Keratinocyte (primary cell): ENCODE results near the gene BRICD5. TPM values are rescaled to one million over a fixed set of nuclear protein-coding genes. Genes with fewer than 3 reads are reported as not detected.

ENCODE experiments used
- DNase-seq: peaks from one replicate; pipeline ENCODE4 v3.0.0-alpha.2; 2011; ENCODE audit warnings: low read depth, missing footprints, low spot score
- FAIRE-seq: peaks from 2 replicates; lab custom pipeline; 2011; peaks lifted over from hg19 to GRCh38; lab: Jason Lieb, UNC
- H2AFZ ChIP-seq: 2 replicates; pipeline ENCODE4 v1.6.0; 2012; ENCODE audit warnings: low read length, control low read depth, inconsistent platforms; ENCODE audit not compliant: control insufficient read depth
- H3K27ac ChIP-seq: 2 replicates; pipeline ENCODE4 v1.5.1; 2011; ENCODE audit warnings: low read length; ENCODE audit not compliant: control insufficient read depth, insufficient read depth
- H3K27me3 ChIP-seq: 3 replicates; pipeline ENCODE4 v1.6.0; 2011; ENCODE audit warnings: low read length; ENCODE audit not compliant: control insufficient read depth, insufficient read depth; ENCODE audit errors: extremely low read depth
- H3K36me3 ChIP-seq, 2 experiments: 2 replicates in 1 of 2; 3 replicates in 1 of 2; pipeline ENCODE4 v1.5.1; 2011; ENCODE audit warnings: low read length in 2 of 2, mild to moderate bottlenecking in 1 of 2; ENCODE audit not compliant: control insufficient read depth in 2 of 2, insufficient read depth in 2 of 2; ENCODE audit errors: extremely low read depth in 1 of 2
- H3K4me1 ChIP-seq: 3 replicates; pipeline ENCODE4 v1.5.1; 2011; ENCODE audit warnings: low read length; ENCODE audit not compliant: control insufficient read depth, insufficient read depth; ENCODE audit errors: extremely low read depth
- H3K4me2 ChIP-seq: 3 replicates; pipeline ENCODE4 v1.6.0; 2011; ENCODE audit warnings: low read depth, low read length; ENCODE audit not compliant: control insufficient read depth, insufficient read depth; ENCODE audit errors: extremely low read depth
- H3K4me3 ChIP-seq, 3 experiments: fragments of 200-600 bp in 1 of 3; sonication (generic) in 1 of 3; 2 replicates in 2 of 3; 3 replicates in 1 of 3; pipeline ENCODE4 v1.5.1; 2011 to 2016; ENCODE audit warnings: low read length in 3 of 3, mild to moderate bottlenecking in 3 of 3, control low read depth in 2 of 3, inconsistent platforms in 1 of 3, low read depth in 1 of 3, mixed read lengths in 1 of 3, mixed run types in 1 of 3, moderate library complexity in 1 of 3; ENCODE audit not compliant: control insufficient read depth in 2 of 3, insufficient read depth in 2 of 3; ENCODE audit errors: extremely low read depth in 1 of 3
- H3K79me2 ChIP-seq: 2 replicates; pipeline ENCODE4 v1.6.0; 2012; ENCODE audit warnings: low read length; ENCODE audit not compliant: control insufficient read depth, insufficient read depth
- H3K9ac ChIP-seq: 3 replicates; pipeline ENCODE4 v1.6.0; 2011; ENCODE audit warnings: low read length; ENCODE audit not compliant: control insufficient read depth, insufficient read depth; ENCODE audit errors: extremely low read depth
- H3K9me1 ChIP-seq: 3 replicates; pipeline ENCODE4 v1.6.0; 2011; ENCODE audit warnings: low read length; ENCODE audit not compliant: control insufficient read depth, insufficient read depth; ENCODE audit errors: extremely low read depth
- H3K9me3 ChIP-seq: 2 replicates; pipeline ENCODE4 v1.5.1; 2012; ENCODE audit warnings: low read depth, low read length; ENCODE audit not compliant: control insufficient read depth
- H4K20me1 ChIP-seq: 3 replicates; pipeline ENCODE4 v1.6.0; 2011; ENCODE audit warnings: low read length; ENCODE audit not compliant: control insufficient read depth, insufficient read depth; ENCODE audit errors: extremely low read depth
- CTCF ChIP-seq, 3 experiments: IDR thresholded peaks in 1 of 3; conservative IDR thresholded peaks in 1 of 3; optimal IDR thresholded peaks in 1 of 3; 2 replicates in 2 of 3; 3 replicates in 1 of 3; pipeline versions ENCODE3 to v1.5.1; 2011; ENCODE audit warnings: low read length in 3 of 3, mild to moderate bottlenecking in 3 of 3, moderate library complexity in 2 of 3, control low read depth in 1 of 3, inconsistent platforms in 1 of 3; ENCODE audit not compliant: insufficient read depth in 2 of 3; ENCODE audit errors: extremely low read depth in 1 of 3
- EZH2 ChIP-seq: IDR thresholded peaks from one replicate; pipeline ENCODE4 v1.6.1; 2012; ENCODE audit warnings: inconsistent platforms, mild to moderate bottlenecking, low read length, moderate library complexity
- dilution Hi-C: fragments of 300-500 bp; cut with MboI; formaldehyde crosslinking; loops from one replicate; pipeline ENCODE4 v1.7.0; 2020; ENCODE audit warnings: low sequenced_read_pairs; ENCODE audit not compliant: extremely low pct_ligation_motif_present
- polyA plus RNA-seq, 5 experiments: library from polyadenylated mRNA; depleted of rRNA in 3 of 5; stranded (reverse) in 3 of 5; stranded (forward) in 1 of 5; unstranded in 1 of 5; fragments of >200 nt; gene quantifications; 1 replicate in 1 of 5; 2 replicates in 3 of 5; 3 replicates in 1 of 5; pipeline versions ENCODE4 v1.2.1 to v1.2.3, GENCODE V29; 2011 to 2012; ENCODE audit warnings: missing spikeins in 2 of 5, low read depth in 1 of 5, low replicate concordance in 1 of 5

The BRICD5 gene
- polyA plus RNA-seq, 1 donor (not counting 4 experiments of a cell fraction or from before 2014, with no cell fraction given), result 1.8 TPM

DNA sequence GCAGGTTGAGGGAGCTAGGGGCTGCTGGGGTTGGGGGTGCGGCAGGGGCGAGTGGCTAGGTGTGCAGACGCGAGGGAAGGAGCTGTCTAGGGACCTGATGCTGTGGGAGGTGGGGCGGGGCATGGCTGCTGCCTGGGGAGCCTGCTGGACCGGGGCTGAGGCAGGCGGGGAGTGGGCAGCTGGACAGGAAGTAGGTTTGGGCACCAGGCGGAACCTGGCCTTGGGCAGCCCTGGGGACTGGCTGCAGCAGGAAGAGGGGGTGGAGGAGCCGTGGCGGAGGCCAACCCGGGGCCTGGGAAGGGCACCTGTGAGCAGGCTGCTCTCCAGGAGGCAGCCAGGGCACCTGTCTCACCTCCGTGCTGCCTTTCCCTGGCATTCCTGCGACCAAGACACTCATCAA lies 19.7 kb upstream of the BRICD5 start:
- Histone ChIP-seq H4K20me1 (peaks cover 2% of the 10 kb centered on the region), H3K9ac (no peak overlapping the region), H3K27ac (no peak overlapping the region), H2AFZ (no peak overlapping the region), H3K36me3 (peaks cover 26 to 51% of the 10 kb centered on the region in 2 experiments), H3K9me3 (no peaks in the 10 kb centered on the region), H3K4me1 (peaks cover 17% of the 10 kb centered on the region), H3K4me2 (no peak overlapping the region), H3K79me2 (peaks cover 29% of the 10 kb centered on the region), H3K9me1 (peaks cover 3% of the 10 kb centered on the region), H3K4me3 (no peak overlapping the region), H3K27me3 (no peaks in the 10 kb centered on the region)
- TF ChIP-seq EZH2, result no peak
- no peak for TF ChIP-seq CTCF (optimal IDR thresholded peaks at IDR 0.05 in 1 of 3, IDR thresholded peaks at IDR 0.05 in 1 of 3, conservative IDR thresholded peaks at IDR 0.05 in 1 of 3; ENCODE audit: extremely low read depth in 1 of 3, insufficient read depth in 2 of 3, low read length in 3 of 3)
- DNase-seq (no peak), FAIRE-seq (no peak)
- dilution Hi-C loops, result no loop called here

GRCh38 chr16:2229632-2230250 lies 19.1 kb upstream of the BRICD5 start:
- Histone ChIP-seq H2AFZ (no peak overlapping the region), H3K79me2 (peaks cover 35% of the 10 kb centered on the region), H3K36me3 (peaks cover 22 to 46% of the 10 kb centered on the region in 2 experiments), H3K9ac (no peak overlapping the region), H3K9me1 (peaks cover 3% of the 10 kb centered on the region), H3K27ac (no peak overlapping the region), H4K20me1 (no peaks in the 10 kb centered on the region), H3K27me3 (no peaks in the 10 kb centered on the region), H3K9me3 (no peaks in the 10 kb centered on the region), H3K4me1 (peaks cover 17% of the 10 kb centered on the region), H3K4me3 (no peak overlapping the region), H3K4me2 (no peak overlapping the region)
- FAIRE-seq (no peak), DNase-seq (no peak)
- TF ChIP-seq CTCF (optimal IDR thresholded peaks at IDR 0.05 in 1 of 3, IDR thresholded peaks at IDR 0.05 in 1 of 3, conservative IDR thresholded peaks at IDR 0.05 in 1 of 3; ENCODE audit: extremely low read depth in 1 of 3, insufficient read depth in 2 of 3, low read length in 3 of 3) (no peak), EZH2 (no peak)
- dilution Hi-C loops, result no loop called here
